GM21737 (cell line): ENCODE data around the gene GAB3.
"Not testable (repeated sequence)": the region's sequence is repeated elsewhere in the genome, so short reads cannot be mapped to it uniquely, and the experiment has no call there.

Experiments
- ATAC-seq: cut with Tn5 transposase; IDR thresholded peaks from one replicate; pipeline ENCODE4 v1.9.1; 2021; ENCODE audit warnings: mild to moderate bottlenecking, moderate library complexity; ENCODE audit not compliant: unreplicated experiment

GAB3 gene

GRCh38 chrX:154658187-154658586, 92.7 kb downstream of the GAB3 start:
- no peak for ATAC-seq

DNA sequence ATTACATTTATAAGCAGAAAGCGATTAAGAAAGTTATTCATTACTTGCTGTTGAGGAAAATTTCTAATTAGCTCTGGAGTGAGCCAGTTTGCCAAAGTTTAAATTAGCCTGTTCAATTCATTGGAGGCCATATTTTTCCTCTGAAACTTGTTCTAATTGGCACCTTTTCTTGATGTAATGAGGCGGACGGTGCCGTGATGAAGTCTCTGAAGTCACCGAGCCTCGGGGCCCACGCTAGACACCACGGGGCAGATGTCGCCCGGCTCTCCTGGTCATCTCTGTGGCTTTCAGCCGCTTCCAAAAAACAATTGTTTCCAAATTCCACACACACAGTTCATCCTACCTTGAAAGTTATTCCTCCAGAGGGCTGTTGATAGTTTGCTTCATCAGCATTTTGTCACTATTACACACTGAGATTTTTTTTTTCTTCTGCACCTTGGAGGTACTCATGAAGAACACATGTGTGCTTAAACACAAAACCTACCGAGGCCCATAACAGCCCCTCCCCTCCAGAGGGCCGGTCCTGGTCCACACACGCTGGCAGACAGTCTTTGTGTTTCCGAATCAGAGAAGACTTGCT, 93.6 kb downstream of the GAB3 start:
- ATAC-seq: no peak

- ATAC-seq: no peak
Observed at GRCh38 chrX:154655786-154656185, 95.1 kb downstream of the GAB3 start.

DNA sequence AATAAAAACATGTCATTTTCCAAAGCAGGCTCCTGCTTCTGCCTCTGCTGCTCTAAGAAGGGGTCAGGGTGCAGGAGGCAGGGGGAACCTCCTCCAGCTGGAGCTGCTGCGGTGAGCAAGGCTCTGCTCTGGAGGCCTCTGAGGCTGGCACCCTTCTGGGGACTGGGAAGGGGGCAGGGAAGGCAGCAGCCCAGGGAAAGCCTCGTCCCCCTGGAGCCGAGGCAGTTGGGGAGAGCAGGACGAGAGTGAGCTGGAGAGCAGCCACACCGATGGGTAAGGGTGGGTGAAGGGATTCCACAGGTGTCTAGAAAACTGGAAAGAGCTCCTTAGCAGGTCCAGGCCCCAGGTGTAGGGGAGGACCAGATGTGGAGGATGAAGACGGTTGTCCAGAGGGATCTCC, 95.5 kb downstream of the GAB3 start:
- ATAC-seq: no peak

GRCh38 chrX:154654925-154655324, 96.0 kb downstream of the GAB3 start:
- no peak for ATAC-seq

DNA sequence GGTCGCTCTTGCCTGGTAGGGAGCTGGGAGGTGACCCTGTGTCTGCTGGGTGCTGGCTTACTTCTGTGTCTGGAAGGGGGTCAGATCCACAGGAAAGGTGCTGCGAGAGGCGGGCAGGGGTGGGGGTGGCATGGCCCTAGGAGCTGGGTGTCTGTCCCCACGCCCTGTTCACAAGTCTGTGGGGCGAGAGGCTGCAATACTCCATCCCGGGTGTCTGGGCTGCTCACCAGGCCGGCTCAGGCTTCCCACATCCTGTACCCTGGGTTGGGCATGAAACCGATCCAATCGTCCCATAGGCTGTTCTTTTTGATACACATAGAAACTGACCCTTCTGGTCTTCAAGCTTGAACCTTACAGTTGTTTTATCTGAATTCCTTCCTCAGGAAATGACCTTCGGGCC, 96.5 kb downstream of the GAB3 start:
- no peak for ATAC-seq

DNA sequence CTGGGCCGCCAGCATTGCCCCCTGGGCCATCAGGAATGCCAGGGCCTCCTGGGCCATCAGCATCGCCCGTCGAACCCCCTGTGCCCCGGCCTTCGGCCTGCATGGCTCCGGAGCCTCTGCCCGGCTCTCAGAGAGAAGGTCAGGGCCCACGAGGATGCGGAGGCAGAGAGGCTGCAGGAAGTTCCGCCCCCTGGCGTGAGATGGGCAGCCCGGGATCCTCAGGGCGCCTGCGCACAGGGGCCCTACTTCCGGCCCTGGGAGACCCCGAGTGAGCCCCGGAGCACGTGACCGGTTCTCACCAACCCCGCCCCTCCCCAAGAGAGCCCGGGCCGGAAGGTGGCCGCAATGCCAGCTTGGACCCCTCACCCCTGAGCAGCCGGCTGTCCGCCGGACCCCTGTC, 97.5 kb downstream of the GAB3 start, which contains the start of gene CTAG2:
Gene CTAG2, minus strand, starts transcription at position 167 of the 400 bp plus-strand sequence. Its CDS starts 64 bp downstream, at position 103.
- ATAC-seq: not testable (repeated sequence)

GRCh38 chrX:154653048-154653401, 97.9 kb downstream of the GAB3 start:
- no peak for ATAC-seq

DNA sequence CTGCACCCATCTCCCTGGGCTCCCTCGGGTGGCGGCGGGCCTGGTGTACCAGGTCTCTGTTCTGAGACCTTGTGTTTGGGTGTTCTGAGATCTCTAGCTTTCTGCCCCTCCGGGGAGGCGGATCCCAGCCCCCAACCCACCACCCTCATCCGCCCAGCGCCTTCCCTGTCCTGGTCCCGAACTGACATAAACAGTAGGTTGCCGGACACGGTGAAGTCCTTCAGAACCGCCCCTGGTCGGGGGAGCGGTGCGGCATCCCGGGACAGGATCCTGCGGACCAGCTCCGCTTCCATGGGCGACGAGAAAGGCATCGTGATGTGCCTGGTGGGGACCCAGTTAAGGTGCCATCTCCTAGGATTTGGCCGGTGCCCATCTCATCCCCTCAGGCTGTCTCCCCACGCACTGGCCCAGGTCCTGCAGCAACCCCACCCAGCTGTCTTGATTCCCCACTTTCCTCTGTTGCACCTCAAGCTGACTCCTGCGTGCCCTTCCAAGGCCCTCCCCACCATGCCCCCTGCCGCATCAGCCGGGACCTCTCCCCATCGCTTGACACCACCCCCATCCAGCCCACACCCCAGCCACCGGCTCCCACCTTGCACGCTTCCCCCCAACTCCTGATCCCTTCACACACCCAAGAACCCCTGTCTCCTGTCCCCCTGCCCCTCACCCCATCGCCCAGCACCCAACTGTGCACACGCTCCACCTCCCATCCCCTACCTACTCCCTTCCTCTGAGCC, 98.4 kb downstream of the GAB3 start:
- no peak for ATAC-seq

DNA sequence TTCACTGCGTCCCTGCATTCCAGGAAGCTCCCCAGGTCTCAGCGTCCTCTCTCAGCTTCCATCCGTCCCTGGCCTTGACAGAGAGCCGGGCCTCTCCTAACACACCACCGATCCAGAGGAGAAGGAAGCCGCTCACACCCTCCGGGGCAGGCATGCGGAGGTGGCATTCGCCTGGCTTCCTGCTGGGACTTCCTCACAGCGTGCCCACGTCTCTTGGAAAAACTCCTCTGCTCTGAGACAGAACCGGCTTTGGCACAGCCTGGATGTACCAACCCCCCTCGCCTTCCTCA, 100.7 kb downstream of the GAB3 start:
- no peak for ATAC-seq

- ATAC-seq: no peak
Observed at GRCh38 chrX:154649503-154650220, 101.2 kb downstream of the GAB3 start.

GRCh38 chrX:154648931-154649330, 101.9 kb downstream of the GAB3 start:
- no peak for ATAC-seq

DNA sequence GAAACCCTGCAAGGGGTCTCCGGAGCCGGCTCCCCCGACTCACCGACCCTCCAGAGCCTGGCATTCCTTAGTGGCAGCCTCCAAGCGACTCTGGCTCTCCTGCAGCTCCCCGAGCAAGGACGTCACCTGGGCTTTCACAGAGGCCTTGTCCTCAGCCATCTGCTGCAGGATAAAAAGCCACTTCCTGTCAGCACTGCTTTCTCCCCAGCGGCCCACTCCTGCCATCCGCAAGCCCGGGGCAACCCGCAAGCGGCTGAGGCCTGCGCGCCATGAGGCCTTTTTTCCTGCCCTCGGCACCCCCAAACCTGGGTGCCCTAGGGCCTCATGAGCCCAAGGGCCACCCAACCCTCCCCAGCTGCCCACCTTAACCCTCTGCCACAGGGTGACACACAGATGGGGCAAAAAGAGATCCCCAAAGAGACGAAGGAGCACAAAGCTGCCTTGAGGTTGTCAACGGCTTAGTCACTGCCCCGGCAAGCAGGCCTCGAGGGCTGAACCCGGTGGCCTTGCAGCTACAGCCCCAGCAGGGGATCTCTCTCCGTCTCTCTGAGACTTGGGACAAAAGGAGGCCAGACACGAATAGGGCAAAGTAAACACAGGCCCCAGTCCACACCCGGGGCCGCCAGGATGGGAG, 105.0 kb downstream of the GAB3 start:
- not testable (repeated sequence) for ATAC-seq

GRCh38 chrX:154643708-154644107, 107.2 kb downstream of the GAB3 start:
- ATAC-seq: not testable (repeated sequence)

- ATAC-seq: not testable (repeated sequence)
Observed at GRCh38 chrX:154641740-154642139, 109.1 kb downstream of the GAB3 start.

- not testable (repeated sequence) for ATAC-seq
Observed at GRCh38 chrX:154633661-154634060, 117.2 kb downstream of the GAB3 start.

- not testable (repeated sequence) for ATAC-seq
Observed at GRCh38 chrX:154630949-154631348, 119.9 kb downstream of the GAB3 start.

DNA sequence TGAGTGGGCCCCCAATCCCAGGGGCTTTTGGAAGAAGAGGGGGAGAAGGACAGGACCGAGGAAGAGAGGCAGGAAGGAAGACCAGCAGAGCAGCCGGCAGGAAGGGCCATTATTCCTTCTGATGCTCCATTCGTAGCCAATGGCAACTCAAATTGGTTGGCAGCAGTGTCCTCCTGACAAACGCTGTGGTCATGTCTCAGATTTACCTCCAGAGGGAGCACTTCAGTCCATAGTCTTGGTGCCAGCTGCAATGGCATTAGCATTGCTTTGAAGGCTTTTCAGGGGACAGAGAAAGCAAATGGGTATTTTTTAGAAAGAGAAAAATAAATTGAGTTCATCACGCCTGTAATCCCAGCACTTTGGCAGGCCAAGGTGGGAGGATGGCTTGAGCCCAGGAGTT, 121.9 kb downstream of the GAB3 start:
- ATAC-seq: not testable (repeated sequence)
